Duodenal mucosa (tissue), 2 donors: ENCODE results near the gene NBEAL2.

Experiments
- H3K27ac ChIP-seq: one replicate; pipeline ENCODE4 v1.7.0; 2013; ENCODE audit warnings: low read depth, low read length
- H3K27me3 ChIP-seq, 2 donors: one replicate each; pipeline ENCODE4 v1.7.0; 2013; ENCODE audit warnings: low read length in 2 of 2, control low read depth in 1 of 2; ENCODE audit not compliant: insufficient read depth in 2 of 2, control insufficient read depth in 1 of 2
- H3K36me3 ChIP-seq, 2 donors: one replicate each; pipeline ENCODE4 v1.7.0; 2013; ENCODE audit warnings: low read length in 2 of 2, control low read depth in 1 of 2; ENCODE audit not compliant: insufficient read depth in 2 of 2, control insufficient read depth in 1 of 2
- H3K4me1 ChIP-seq, 2 donors: one replicate each; pipeline ENCODE4 v1.7.0; 2013; ENCODE audit warnings: low read length in 2 of 2, control low read depth in 1 of 2; ENCODE audit not compliant: insufficient read depth in 2 of 2, control insufficient read depth in 1 of 2
- H3K4me3 ChIP-seq, 2 donors: one replicate each; pipeline ENCODE4 v1.7.0; 2013; ENCODE audit warnings: low read length in 2 of 2, low read depth in 1 of 2
- H3K9ac ChIP-seq, 2 donors: one replicate each; pipeline ENCODE4 v1.7.0; 2013; ENCODE audit warnings: low read length in 2 of 2, low read depth in 1 of 2
- H3K9me3 ChIP-seq, 2 donors: one replicate each; pipeline ENCODE4 v1.7.0; 2013; ENCODE audit warnings: low read length in 2 of 2, control low read depth in 1 of 2; ENCODE audit not compliant: control insufficient read depth in 1 of 2

NBEAL2 gene

GRCh38 chr3:46992231-46992630 lies 12.8 kb downstream of the NBEAL2 start:
- H3K4me1 ChIP-seq, result peaks cover 8 to 26% of the 10 kb centered on the region in 2 donors
- H3K9ac ChIP-seq, result no peak overlapping the region
- no peak overlapping the region for H3K27ac ChIP-seq
- no peaks in the 10 kb centered on the region for H3K9me3 ChIP-seq
- peaks cover 13 to 67% of the 10 kb centered on the region in 2 donors for H3K36me3 ChIP-seq
- H3K4me3 ChIP-seq, result no peak overlapping the region
- no peaks in the 10 kb centered on the region for H3K27me3 ChIP-seq

- H3K4me1 ChIP-seq, result peaks cover 4 to 20% of the 10 kb centered on the region in 2 donors
- no peak overlapping the region for H3K9ac ChIP-seq
- H3K4me3 ChIP-seq, result no peak overlapping the region
- H3K9me3 ChIP-seq, result no peaks in the 10 kb centered on the region
- H3K36me3 ChIP-seq, result peaks cover 13 to 75% of the 10 kb centered on the region in 2 donors
- no peak overlapping the region for H3K27ac ChIP-seq
- H3K27me3 ChIP-seq, result no peaks in the 10 kb centered on the region
Measured at GRCh38 chr3:46993292-46993691, 13.8 kb downstream of the NBEAL2 start.

GRCh38 chr3:46993986-46994385 lies 14.5 kb downstream of the NBEAL2 start:
- Histone ChIP-seq H3K36me3 (peaks cover 11 to 74% of the 10 kb centered on the region in 2 donors), H3K4me3 (no peak overlapping the region), H3K4me1 (peaks cover 6 to 15% of the 10 kb centered on the region in 2 donors), H3K9ac (no peak overlapping the region), H3K27me3 (no peaks in the 10 kb centered on the region), H3K27ac (no peak overlapping the region), H3K9me3 (no peaks in the 10 kb centered on the region)

GRCh38 chr3:46994801-46995731 lies 15.6 kb downstream of the NBEAL2 start:
- H3K36me3 ChIP-seq, result peaks cover 15 to 84% of the 10 kb centered on the region in 2 donors
- no peaks in the 10 kb centered on the region for H3K27me3 ChIP-seq
- H3K4me1 ChIP-seq, result peaks cover 6 to 11% of the 10 kb centered on the region in 2 donors
- no peak overlapping the region for H3K27ac ChIP-seq
- H3K9ac ChIP-seq, result no peak overlapping the region
- no peak overlapping the region for H3K4me3 ChIP-seq
- H3K9me3 ChIP-seq, result no peaks in the 10 kb centered on the region

- H3K27ac ChIP-seq, result no peak overlapping the region
Measured at GRCh38 chr3:46995901-46996562, 16.6 kb downstream of the NBEAL2 start.

GRCh38 chr3:46996689-46997452 lies 17.4 kb downstream of the NBEAL2 start:
- Histone ChIP-seq H3K4me1 (peaks cover 4 to 6% of the 10 kb centered on the region in 2 donors), H3K9ac (no peak overlapping the region), H3K4me3 (no peak overlapping the region), H3K36me3 (peaks cover 25 to 85% of the 10 kb centered on the region in 2 donors), H3K9me3 (no peaks in the 10 kb centered on the region), H3K27me3 (no peaks in the 10 kb centered on the region), H3K27ac (no peak overlapping the region)

More at GRCh38 chr3:46995901-46996562, 16.6 kb downstream of the NBEAL2 start:
- Histone ChIP-seq H3K27me3 (no peaks in the 10 kb centered on the region), H3K9ac (no peak overlapping the region), H3K36me3 (peaks cover 23 to 85% of the 10 kb centered on the region in 2 donors), H3K4me3 (no peak overlapping the region), H3K4me1 (peaks cover 4 to 6% of the 10 kb centered on the region in 2 donors), H3K9me3 (no peaks in the 10 kb centered on the region)

- H3K4me3 ChIP-seq, result no peak overlapping the region
- H3K9me3 ChIP-seq, result no peaks in the 10 kb centered on the region
- no peak overlapping the region for H3K9ac ChIP-seq
- peaks cover 4 to 6% of the 10 kb centered on the region in 2 donors for H3K4me1 ChIP-seq
- no peak overlapping the region for H3K27ac ChIP-seq
- H3K27me3 ChIP-seq, result no peaks in the 10 kb centered on the region
- peaks cover 32 to 86% of the 10 kb centered on the region in 2 donors for H3K36me3 ChIP-seq
Measured at GRCh38 chr3:46997453-46998091, 18.1 kb downstream of the NBEAL2 start.

GRCh38 chr3:46998121-46998851 lies 18.8 kb downstream of the NBEAL2 start:
- Histone ChIP-seq H3K36me3 (peaks cover 37 to 87% of the 10 kb centered on the region in 2 donors), H3K4me3 (no peak overlapping the region), H3K9ac (no peak overlapping the region), H3K27ac (no peak overlapping the region), H3K4me1 (peaks cover 4 to 6% of the 10 kb centered on the region in 2 donors), H3K27me3 (no peaks in the 10 kb centered on the region), H3K9me3 (no peaks in the 10 kb centered on the region)

GRCh38 chr3:46998852-46999515 lies 19.5 kb downstream of the NBEAL2 start:
- Histone ChIP-seq H3K27me3 (no peaks in the 10 kb centered on the region), H3K27ac (no peak overlapping the region), H3K36me3 (peaks cover 37 to 86% of the 10 kb centered on the region in 2 donors)

More at GRCh38 chr3:46998852-46999515, 19.5 kb downstream of the NBEAL2 start:
- Histone ChIP-seq H3K4me3 (no peak overlapping the region), H3K9me3 (no peaks in the 10 kb centered on the region), H3K9ac (no peak overlapping the region), H3K4me1 (peaks cover 4 to 6% of the 10 kb centered on the region in 2 donors)
